HG02970 (cell line): ENCODE data around the gene CDH24.
A peak's percentile ranks its signal among the peaks of the same experiment; 100 is the strongest.
"Not testable (repeated sequence)": the region's sequence is repeated elsewhere in the genome, so short reads cannot be mapped to it uniquely, and the experiment has no call there.

Experiments
- ATAC-seq: cut with Tn5 transposase; IDR thresholded peaks from one replicate; pipeline ENCODE4 v1.9.1; 2021; ENCODE audit warnings: mild to moderate bottlenecking, moderate library complexity, moderate number of reproducible peaks; ENCODE audit not compliant: unreplicated experiment, low FRiP score

CDH24 gene

DNA sequence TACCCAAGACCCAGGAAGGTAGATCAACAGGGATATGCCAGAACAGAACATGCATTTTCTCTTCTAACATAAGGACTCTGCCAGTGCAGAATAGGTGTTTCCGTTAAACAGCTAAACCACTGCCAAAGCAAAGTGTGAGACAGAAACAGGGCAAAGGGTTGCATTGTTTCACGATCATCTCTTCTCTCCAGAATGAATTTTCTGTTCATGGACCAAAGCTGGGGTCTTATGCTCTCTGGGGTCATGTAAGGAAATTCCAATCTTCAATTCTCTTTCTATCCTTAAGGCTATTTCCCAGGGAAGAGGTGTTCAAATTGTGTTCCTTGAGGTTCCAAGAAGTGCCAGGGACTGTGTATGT lies 33.5 kb downstream of the CDH24 start:
- no peak for ATAC-seq

DNA sequence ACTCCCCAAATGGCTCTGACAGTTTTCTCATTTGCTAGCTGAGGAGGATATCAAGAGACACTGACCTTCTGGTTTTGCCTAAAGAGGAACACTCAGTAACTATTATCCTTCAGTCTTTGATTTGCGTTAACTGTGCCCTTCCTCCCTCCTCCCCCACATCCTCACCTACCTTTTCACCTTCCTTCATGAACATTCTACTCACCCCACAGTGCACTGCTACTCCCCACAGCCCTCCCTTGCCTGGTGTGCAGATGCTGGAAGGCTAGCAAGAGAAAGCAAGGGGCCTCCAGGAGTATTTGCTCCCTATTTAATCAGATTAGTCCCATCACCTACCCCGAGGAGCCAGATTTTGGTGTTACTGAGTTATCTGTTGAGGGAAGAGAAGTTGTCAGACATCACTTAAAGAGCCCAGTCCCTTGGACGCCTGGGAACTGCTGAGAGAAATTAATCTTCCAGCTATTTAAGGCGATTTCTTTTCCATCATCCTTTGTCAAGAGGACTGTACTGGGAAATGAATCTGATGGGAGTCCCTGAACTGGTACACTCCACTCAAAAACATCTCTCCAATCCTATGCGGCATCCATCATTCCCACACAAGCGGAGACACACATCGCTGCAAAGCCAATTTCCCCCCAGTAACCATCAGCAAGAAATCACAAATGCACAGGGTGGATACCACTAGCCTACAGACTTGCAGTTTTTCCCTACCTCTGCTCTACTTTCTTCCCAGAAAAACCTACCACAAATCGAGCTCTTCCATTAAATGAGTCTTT lies 34.1 kb downstream of the CDH24 start:
- ATAC-seq, result no peak

DNA sequence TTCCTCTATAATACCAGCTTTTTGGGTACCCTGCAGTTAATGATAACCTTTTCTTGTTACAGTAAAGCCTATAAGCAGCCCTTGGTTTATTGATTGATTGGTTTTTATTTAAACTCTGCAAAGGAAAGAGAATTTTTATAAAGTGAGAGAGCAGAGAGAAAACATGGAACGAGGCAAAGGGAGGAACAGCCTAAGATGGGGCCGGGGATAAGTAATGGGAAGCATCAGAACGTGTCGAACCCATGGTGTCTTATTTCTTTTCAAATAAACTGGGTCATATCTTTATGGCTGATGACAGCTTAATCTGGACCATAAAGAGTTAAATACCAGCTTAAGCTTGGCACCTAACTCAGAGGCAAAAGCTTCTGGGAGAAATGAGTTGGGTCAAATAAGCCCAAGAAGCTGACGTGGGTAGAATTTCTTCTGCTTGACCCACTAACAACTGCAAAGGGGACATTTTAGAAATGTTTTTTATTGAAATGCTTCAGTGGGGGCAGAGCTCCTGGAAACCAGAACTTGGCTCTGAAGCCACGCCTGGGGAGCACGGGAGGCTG lies 35.4 kb downstream of the CDH24 start:
- no peak for ATAC-seq

DNA sequence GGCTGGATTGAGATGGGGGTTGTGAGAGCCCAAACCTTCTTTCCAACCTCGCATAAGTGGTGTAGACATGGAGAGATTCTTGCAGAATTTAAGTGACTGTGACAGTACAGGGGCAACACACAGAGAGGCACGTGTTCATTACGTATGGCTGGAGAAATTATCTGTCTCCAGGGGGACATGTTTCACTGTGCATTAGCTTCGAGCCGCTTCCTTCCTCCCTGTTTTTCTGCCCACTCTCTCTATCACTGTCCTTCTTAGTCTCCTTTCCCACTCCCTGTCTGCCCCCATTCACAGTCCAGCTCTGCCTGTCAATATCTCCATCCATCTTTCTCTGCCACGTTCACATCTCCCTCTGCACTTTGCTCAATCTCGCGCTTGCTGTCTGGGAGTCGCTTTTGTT lies 35.9 kb downstream of the CDH24 start:
- no peak for ATAC-seq

DNA sequence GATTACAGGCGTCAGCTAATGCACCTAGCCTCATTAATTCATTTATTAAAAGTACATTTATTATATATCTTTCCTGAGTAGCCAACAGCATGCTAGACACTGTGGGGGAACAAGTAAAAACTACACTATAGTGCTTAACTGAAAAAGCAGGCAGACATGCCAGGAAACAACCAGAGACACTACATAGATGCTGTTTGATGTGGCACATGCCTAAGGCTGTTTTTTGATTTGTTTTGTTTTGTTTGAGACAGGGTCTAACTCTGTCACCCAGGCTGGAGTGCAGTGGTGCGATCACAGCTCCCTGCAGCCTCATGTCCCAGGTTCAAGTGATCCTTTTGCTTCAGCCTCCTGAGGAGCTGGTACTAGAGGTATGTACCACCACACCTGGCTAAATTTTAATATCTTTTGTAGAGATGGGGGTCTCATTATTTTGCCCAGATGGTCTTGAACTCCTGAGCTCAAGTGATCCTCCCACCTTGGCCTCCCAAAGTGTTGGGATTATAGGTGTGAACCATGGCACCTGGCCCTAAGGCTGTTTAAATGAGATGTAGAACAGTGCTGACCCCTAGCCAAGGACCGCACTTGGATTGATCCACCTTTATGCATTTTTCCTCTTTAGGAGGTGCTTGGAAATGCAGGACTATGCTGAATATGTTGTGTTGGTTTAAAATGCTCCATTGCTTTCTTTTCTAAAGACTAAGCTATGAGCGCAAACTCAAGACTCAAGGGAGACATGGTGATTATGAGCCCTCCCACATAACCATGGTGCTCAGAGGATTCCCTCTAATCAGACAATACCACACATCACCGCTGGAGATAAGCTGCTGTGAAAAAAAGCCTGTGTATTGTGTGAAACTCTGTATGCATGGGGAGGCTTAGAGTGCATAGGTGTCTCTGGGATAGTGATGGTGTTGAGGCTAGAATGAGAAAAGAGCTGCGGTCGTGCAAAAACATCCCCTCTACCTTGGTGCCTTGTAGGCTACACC lies 36.9 kb downstream of the CDH24 start:
- no peak for ATAC-seq

DNA sequence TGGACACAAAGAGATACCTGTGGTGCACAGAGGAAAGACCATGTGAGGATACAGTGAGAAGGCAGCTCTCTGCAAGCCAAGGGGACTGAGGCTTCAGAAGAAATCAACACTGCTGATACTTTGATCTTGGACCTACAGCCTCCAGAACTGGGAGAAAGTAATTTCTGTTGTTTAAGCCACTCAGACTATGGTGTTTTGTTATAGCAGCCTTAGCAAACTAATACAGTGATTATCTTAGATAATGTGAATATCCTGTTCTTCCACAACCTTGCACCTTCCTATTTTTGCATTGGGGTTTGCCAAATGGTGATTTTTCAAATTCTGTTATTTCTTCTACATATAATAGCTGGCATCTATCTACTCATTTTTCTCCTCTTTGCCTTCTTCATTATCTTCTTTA lies 39.2 kb downstream of the CDH24 start:
- no peak for ATAC-seq

DNA sequence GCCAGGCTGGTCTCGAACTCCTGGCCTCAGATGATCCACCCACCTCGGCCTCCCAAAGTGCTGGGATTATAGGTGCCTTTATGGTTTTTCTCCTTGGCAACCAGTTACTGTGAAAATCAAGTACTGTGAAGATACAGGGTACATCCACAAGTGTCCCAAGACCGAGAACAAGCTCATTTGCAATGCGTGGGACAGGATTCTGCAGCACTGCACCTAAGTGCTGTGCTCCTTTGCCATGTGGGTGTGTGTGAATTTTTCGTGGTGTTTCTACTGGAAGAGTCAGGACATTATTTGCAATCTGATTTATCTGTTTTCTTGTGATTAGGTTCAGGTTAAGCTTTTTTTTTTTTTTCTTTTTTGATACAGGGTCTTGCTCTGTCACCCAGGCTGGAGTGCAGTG lies 40.2 kb downstream of the CDH24 start:
- no peak for ATAC-seq

DNA sequence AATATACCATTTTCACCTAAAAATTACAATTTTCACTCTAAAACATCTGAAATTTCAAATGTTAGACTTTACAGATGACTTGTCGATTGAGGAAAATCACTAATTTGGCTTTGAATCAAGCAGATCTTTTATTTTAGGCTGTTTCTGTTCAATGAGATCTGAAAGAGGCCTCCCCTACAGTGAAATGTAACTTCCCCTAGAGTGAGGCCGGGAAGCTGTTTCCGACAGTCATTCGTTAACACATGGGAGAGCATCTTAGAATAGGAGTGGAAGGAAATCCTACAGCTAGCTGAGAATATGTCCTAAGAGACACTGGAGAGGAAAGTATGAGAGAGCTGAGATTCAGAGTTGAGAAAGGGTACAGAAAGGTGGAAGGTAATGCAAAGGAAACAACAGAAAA lies 41.7 kb downstream of the CDH24 start:
- ATAC-seq, result no peak

DNA sequence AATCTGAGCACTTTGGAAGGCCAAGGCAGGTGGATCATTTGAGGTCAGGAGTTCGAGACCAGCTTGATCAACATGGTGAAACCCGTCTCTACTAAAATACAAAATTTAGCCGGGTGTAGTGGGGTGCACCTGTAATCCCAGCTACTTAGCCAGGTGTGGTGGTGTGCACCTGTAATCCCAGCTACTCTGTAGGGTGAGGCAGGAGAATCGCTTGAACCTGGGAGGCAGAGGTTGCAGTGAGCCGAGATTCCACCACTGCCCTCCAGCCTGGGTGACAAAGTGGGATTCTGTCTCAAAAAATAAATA lies 43.6 kb downstream of the CDH24 start:
- ATAC-seq, result not testable (repeated sequence)

DNA sequence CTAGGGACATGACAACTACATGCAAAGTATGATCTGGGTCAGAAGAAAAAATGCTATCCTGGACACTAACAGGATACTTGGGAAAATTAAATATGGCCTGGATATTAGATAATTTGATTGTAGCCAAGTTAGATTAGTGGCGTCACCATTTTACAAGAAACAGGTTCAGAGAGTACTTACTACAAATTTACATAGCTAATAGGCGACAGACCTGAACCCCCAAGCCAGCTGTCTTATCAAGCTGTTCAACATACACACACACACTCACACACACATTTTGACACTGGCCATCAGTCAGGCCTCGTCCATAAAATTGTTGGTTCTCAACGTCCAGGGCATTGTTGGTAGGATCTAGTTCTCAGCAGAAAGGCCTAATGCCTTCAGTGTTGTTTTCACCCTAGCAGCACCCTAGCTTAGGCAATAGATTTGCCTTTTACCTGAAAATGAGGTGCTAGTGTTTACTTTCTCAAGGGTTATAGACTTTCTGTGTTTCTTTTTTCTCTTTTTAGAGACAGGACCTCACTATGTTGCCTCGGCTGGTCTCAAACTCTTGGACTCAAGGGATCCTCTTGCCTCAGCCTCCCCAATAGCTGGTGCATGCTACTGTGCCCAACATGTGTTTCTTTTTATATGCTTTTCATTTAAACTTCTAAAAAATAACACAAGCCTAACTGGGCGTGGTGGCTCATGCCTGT lies 44.1 kb downstream of the CDH24 start:
- no peak for ATAC-seq

DNA sequence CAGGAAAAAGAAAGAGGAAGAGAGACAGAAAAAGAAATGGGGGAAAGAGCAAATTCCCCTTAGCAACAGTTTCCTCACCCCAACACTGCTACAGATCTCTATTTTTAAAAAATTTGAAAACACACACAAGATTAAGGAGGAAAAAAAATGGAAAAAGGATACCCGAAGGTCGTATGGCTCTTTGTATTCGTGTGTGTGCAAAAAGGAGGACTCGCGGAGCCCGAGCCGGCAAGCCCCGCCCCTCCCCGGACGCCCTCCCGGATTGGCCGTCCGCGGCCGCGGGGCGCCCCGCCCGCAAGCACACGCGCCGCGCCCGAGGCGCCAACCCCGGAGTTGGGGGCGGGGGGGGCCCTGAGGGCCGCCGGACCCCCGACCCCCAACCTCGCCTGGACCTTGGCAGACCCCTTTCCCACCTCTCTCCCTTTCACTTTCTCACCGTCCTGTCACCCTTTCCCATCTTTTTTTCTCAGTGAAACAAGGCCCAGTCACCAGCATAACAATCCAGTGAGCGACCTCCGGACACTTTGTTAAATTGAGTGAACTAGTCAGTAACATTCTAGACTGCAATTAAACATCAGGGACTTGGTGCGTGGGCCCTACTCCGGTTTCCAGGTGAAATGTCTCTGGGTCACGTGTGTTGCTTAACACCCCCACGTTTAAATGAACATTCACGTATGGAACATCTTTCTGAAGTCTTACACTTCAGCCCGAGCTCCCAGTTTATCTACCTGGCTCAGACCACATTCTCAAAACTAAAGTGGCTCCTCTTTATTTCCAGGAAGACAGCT lies 47.2 kb downstream of the CDH24 start, which contains the start of gene C14orf93:
TSS of gene C14orf93 (minus strand) at position 205 of the 788 bp plus-strand sequence. CDS start 11,120 bp downstream, outside the sequence.
- ATAC-seq, result peak; percentile 47

DNA sequence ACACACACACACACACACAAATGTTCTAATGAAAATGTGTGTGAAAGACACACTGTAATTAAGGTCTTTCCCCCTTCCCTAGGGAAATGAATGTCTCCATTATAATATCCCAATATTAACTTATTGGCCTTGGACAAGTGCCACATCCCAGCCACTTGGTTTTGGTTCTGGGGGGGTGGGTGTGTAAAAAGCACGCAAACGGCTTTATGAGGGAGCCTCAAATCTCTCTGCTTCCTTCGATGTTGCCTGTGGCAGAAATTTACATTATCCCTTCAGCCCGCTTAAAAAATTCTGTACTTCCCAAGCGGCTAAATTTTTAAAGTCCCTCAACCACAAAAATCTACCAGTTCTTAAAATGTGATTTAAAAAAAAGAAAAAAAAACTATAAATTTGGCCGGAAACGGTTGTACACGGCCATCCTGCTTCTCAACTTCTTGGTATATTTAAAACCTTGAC lies 47.8 kb downstream of the CDH24 start:
- ATAC-seq, result no peak

DNA sequence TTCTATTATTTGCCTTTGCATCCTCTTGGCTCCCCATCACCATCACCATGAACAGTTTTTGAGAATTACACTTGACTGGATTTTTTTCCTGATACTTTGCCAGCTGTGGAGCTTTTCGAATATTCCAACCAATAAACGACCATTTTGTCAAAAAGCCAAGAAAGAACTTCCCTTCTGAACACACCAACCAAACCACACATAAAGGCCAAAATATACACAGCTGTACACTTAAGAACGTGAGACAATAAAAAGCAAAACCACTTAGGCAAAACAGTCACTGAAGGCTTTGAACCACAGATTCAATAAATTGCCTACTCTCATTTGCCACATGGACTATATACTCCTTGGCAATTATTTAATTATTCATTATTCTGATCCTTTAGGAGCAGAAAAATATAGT lies 48.5 kb downstream of the CDH24 start:
- no peak for ATAC-seq

DNA sequence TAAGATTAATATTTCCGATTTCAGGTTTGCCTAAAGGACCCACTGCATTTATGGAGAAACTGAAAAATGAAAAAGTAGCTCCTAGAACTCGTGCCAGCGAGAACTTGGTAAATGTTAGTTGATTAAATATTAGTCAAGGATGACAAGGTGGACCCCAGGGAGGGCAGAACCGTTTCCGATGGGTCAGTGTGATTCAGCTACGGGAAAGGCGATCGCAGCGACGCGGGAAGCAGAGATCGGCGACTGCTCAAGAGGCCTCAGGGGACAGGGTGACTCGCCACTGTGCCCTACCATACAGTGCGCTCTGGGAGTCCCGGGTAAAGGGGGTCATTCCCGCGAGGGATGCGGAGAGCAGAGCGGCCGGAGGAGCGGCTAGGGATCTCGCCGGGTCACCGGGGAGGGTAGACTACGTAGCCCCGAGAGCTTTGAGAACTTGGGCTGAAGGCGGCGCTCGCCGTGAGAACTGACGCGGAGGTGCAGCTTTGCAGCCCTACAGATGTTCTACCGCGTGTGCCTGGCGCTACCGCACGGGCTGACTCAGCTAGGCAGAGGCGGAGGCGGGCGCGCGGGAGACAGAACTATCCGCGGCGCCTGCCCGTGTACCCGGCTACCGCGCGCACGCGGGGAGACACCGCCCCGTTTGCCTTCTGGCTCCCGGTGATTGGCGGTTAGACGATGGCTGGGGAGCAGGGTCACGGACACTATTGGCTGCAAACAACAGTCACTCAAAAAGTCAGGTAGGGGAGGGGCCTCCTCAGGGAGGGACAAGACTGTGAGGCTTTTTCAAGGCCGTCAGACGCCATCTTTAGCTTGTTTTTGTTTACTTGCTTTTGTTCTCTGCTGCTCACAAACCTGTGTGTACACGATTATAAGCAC lies 50.5 kb downstream of the CDH24 start:
- ATAC-seq, result peak; percentile 89

DNA sequence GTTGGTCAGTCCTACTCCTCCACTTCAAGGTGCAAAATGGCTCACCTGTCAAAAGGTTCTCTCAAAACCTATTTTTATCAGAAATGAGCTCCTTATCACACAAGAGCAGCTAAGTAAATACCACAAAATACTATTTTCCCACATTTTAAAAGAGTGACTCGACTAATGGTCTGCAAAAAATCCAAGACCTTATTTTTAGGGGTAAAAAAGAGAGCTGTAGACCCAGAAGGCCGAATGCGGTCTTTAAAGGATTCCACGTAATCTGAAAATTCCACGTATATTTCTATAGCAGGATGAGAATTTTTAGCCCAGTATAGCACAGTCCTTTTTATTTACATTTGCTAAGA lies 51.2 kb downstream of the CDH24 start:
- no peak for ATAC-seq

DNA sequence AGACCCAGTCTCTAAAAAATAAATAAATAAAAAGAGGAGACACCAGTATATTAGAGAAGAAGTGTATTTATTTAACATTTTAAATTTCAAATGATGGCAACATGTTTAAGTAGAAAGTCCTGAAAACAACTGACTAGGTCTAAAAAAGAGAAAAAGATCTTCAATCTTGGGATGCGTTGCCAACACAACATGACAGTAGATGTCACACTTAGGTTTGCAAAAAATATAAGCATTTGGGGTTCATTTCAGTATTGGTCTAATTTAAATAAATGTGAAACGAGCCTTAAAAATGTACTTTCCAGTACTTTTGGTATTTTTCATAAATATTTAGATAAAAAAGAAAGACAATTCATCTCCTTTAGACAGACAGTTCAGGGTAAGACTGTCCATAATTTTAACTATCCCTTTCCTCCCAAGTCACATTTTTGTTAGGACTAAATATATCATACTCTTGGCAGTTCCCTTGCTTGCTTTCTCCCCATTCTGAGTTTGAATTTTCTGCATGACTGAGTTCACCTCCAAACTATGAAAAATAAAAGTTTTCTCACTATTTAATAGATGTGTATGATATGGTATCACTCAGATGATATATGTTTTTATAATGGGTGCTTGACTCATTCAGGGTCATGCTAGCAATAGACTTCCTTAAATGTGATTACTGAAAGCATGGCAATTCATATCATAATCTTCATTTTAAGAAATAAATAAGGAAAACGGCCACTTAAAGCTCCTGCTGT lies 51.7 kb downstream of the CDH24 start:
- no peak for ATAC-seq

DNA sequence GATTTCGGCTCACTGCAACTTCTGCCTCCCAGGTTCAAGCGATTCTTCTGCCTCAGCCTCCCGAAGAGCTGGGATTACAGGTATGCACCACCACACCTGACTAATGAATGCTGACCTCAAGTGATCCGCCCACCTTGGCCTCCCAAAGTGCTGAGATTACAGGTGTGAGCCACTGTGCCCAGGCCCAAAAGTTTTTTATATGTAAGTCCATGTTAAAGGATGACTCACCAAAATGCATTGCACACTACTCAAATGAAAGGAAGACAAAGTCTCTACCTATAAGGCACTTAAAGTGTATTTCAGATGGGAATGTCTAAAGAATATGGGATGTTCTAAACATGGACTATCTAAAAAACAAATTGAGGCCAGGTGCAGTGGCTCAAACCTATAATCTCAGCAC lies 53.0 kb downstream of the CDH24 start:
- ATAC-seq, result not testable (repeated sequence)

DNA sequence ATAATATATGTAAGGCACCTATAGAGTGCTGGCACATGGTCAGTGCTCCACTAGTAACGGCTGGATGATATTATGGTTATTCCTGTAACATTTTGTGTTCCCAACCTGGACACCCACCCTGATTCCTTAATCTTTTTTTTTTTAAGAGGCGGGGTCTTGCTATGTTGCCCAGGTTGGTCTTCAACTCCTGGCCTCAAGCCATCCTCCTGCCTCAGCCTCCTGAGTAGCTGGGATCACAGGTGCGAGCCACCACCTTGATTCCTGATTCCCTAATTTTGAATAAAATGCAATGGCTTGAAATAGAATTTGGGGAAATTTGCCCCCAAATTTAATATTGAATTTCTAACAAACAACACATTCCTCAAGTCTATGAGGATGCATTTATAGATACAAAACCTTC lies 54.7 kb downstream of the CDH24 start:
- no peak for ATAC-seq
